GM23248 (cell line): ENCODE results near the gene L3MBTL1.

ENCODE experiments used
- EZH2 ChIP-seq: fragments of 200-600 bp; sonication (generic); IDR thresholded peaks from 2 replicates; pipeline ENCODE4 v1.6.1; 2018; ENCODE audit warnings: antibody characterized with exemption, mild to moderate bottlenecking; ENCODE audit not compliant: insufficient read depth, poor library complexity, severe bottlenecking
- EZH2phosphoT487 ChIP-seq: fragments of 200-600 bp; sonication (generic); IDR thresholded peaks from 2 replicates; pipeline ENCODE4 v1.6.1; 2018; ENCODE audit warnings: antibody characterized with exemption, moderate library complexity, mild to moderate bottlenecking, low read depth; ENCODE audit not compliant: insufficient read depth

- TF ChIP-seq EZH2: no peak
- no peak for TF ChIP-seq EZH2phosphoT487
Observed at GRCh38 chr20:43515628-43516027, 8.1 kb downstream of the L3MBTL1 start.
